ENCODE results near the gene DNAH6. TPM values are rescaled to one million over a fixed set of nuclear protein-coding genes. Genes with fewer than 3 reads are reported as not detected.

The DNAH6 gene
- total and polyA plus RNA-seq, 2 of the 8 experiments (the other 6 are each of a cell fraction or from before 2014, with no cell fraction given): 0.06 to 0.43 TPM

- WGBS, 2 experiments (ENCODE audit: extremely low coverage in 1 of 2, insufficient coverage in 1 of 2, insufficient read length in 1 of 2, insufficient replicate concordance in 2 of 2, low coverage in 1 of 2, low lambda C conversion rate in 2 of 2, missing lambda C conversion rate in 1 of 2): 96% methylated on average over 3 of the region's 4 CpGs; no CpG with 5 or more reads in 1 of the 2 experiments
- FAIRE-seq (no peak), DNase-seq (ENCODE audit: low read depth in 1 of 2, low spot score in 2 of 2) (no peak)
- Histone ChIP-seq H3K9ac (replicated peaks in 1 of 4; ENCODE audit: extremely low read depth in 1 of 4, low read depth in 3 of 4, low read length in 3 of 4) (no peak overlapping the region), H3K79me2 (ENCODE audit: control insufficient read depth in 1 of 2, insufficient read depth in 2 of 2, low read length in 2 of 2) (no peaks in the 10 kb centered on the region), H3K79me1 (ENCODE audit: low read depth, low read length) (no peaks in the 10 kb centered on the region), H2BK15ac (ENCODE audit: low read length) (no peak overlapping the region), H2BK20ac (ENCODE audit: low read length) (no peak overlapping the region), H2BK12ac (ENCODE audit: low read depth, low read length) (no peak overlapping the region), H2AFZ (ENCODE audit: low read length) (no peak overlapping the region), H2BK120ac (replicated peaks; ENCODE audit: low read depth, low read length) (no peak overlapping the region), H4K8ac (ENCODE audit: extremely low read depth, insufficient read depth, low read length) (no peak overlapping the region), H3K4ac (replicated peaks; ENCODE audit: insufficient read length, low read depth, low read length) (no peak overlapping the region), H4K91ac (replicated peaks; ENCODE audit: insufficient read length, low read length) (no peak overlapping the region), H3K14ac (ENCODE audit: insufficient read length) (no peak overlapping the region), H2BK5ac (ENCODE audit: low read depth, low read length) (no peak overlapping the region), H3K4me1 (replicated peaks in 1 of 4; ENCODE audit: control insufficient read depth in 3 of 4, insufficient read depth in 4 of 4, low read length in 3 of 4) (peaks cover 0 to 2% (median 2%) of the 10 kb centered on the region in 4 experiments; a peak in 4 of 7 replicates), H2AK5ac (ENCODE audit: low read depth, low read length) (no peak overlapping the region), H3K27me3 (replicated peaks in 1 of 4; ENCODE audit: control insufficient read depth in 3 of 4, extremely low read depth in 1 of 4, insufficient read depth in 3 of 4, low read length in 3 of 4) (no peaks in the 10 kb centered on the region), H3K4me3 (ENCODE audit: extremely low read depth in 1 of 4, insufficient read depth in 2 of 4, low read depth in 3 of 4, low read length in 4 of 4) (no peak overlapping the region), H3K56ac (replicated peaks; ENCODE audit: insufficient read length, low read depth, low read length) (no peak overlapping the region), H3K9me3 (ENCODE audit: insufficient read depth in 2 of 2, low read depth in 1 of 2, low read length in 1 of 2) (no peaks in the 10 kb centered on the region; a peak in 1 of 4 replicates), H4K20me1 (replicated peaks in 1 of 2; ENCODE audit: control insufficient read depth in 1 of 2, insufficient read depth in 2 of 2, low read length in 2 of 2) (no peaks in the 10 kb centered on the region), H3K23me2 (ENCODE audit: low read depth, low read length) (no peaks in the 10 kb centered on the region), H3K36me3 (ENCODE audit: control insufficient read depth in 2 of 4, insufficient read depth in 4 of 4, low read length in 3 of 4) (no peaks in the 10 kb centered on the region), H3K23ac (ENCODE audit: insufficient read length) (no peak overlapping the region), H3K27ac (ENCODE audit: low read depth, low read length) (no peak overlapping the region), H4K5ac (ENCODE audit: insufficient read length, low read depth, low read length) (no peak overlapping the region), H3K4me2 (ENCODE audit: insufficient read depth in 1 of 2, low read depth in 2 of 2, low read length in 2 of 2) (no peak overlapping the region), H3K18ac (ENCODE audit: extremely low read depth, low read length) (no peak overlapping the region)
- ChIA-PET POLR2A (ENCODE audit: partially characterized antibody) (no interaction called here), CTCF (ENCODE audit: partially characterized antibody) (no interaction called here)
- TF ChIP-seq GTF2F1 (IDR thresholded peaks at IDR 0.05; ENCODE audit: borderline replicate concordance, low read depth, low read length) (no peak), RAD21 (IDR thresholded peaks at IDR 0.05 in 1 of 2, conservative IDR thresholded peaks at IDR 0.05 in 1 of 2; ENCODE audit: low read depth in 2 of 2, low read length in 2 of 2) (no peak), BCL11A (IDR thresholded peaks at IDR 0.05; ENCODE audit: low read depth in 2 of 2, low read length in 2 of 2) (no peak), ATF3 (IDR thresholded peaks at IDR 0.05; ENCODE audit: insufficient read depth, low read depth, low read length) (no peak), SIX5 (IDR thresholded peaks at IDR 0.05; ENCODE audit: low read depth, low read length) (no peak), TAF1 (IDR thresholded peaks at IDR 0.05; ENCODE audit: low read depth, low read length) (no peak), NRF1 (IDR thresholded peaks at IDR 0.05; ENCODE audit: low read depth, low read length) (no peak), JUN (IDR thresholded peaks at IDR 0.05; ENCODE audit: low read depth, low read length) (no peak), ATF2 (IDR thresholded peaks at IDR 0.05; ENCODE audit: low read length) (no peak), CBX5 (IDR thresholded peaks at IDR 0.05; ENCODE audit: low read depth, low read length) (no peak), CTBP2 (IDR thresholded peaks at IDR 0.05; ENCODE audit: borderline replicate concordance, insufficient read depth, insufficient read length, low read length) (no peak)
Measured at GRCh38 chr2:84793641-84794040, 277.3 kb downstream of the DNAH6 start.
